HCT116 (cell line): ENCODE results near the gene CTSW.

Experiments used
- CEBPB ChIP-seq: IDR thresholded peaks from 2 replicates; pipeline ENCODE4 v1.6.1; 2012; ENCODE audit warnings: low read depth
- ELF1 ChIP-seq: IDR thresholded peaks from 2 replicates; pipeline ENCODE4 v1.6.1; 2012; ENCODE audit warnings: low read depth, borderline replicate concordance
- EZH2 ChIP-seq: fragments of 200-600 bp; sonication (generic); IDR thresholded peaks from 2 replicates; pipeline ENCODE4 v1.6.1; 2017; ENCODE audit warnings: antibody characterized with exemption, mixed run types
- EZH2phosphoT487 ChIP-seq: fragments of 200-600 bp; IDR thresholded peaks from 2 replicates; pipeline ENCODE4 v1.6.1; 2018; ENCODE audit warnings: antibody characterized with exemption, borderline replicate concordance
- JUND ChIP-seq: IDR thresholded peaks from 2 replicates; pipeline ENCODE4 v1.6.1; 2012
- MAX ChIP-seq: IDR thresholded peaks from 2 replicates; pipeline ENCODE4 v1.6.1; 2012
- POLR2A ChIP-seq: IDR thresholded peaks from 2 replicates; pipeline ENCODE4 v1.7.0; 2011; ENCODE audit warnings: borderline replicate concordance; ENCODE audit not compliant: insufficient read depth, insufficient read length; ENCODE audit errors: extremely low read depth
- REST ChIP-seq: IDR thresholded peaks from 2 replicates; pipeline ENCODE4 v1.6.1; 2012; ENCODE audit warnings: low read depth
- TCF7L2 ChIP-seq: IDR thresholded peaks from 2 replicates; pipeline ENCODE4 v1.7.0; 2011; ENCODE audit warnings: borderline replicate concordance, inconsistent platforms; ENCODE audit not compliant: insufficient read depth, insufficient read length; ENCODE audit errors: extremely low read depth
- YY1 ChIP-seq: IDR thresholded peaks from 2 replicates; pipeline ENCODE4 v1.6.1; 2011; ENCODE audit warnings: low read length, low read depth, moderate library complexity, mild to moderate bottlenecking; ENCODE audit not compliant: insufficient replicate concordance; ENCODE audit errors: extremely low read depth
- TF ChIP-seq, protein P1 (sequence below), 3 experiments: fragments of 200-600 bp in 1 of 3; sonication (generic) in 1 of 3; IDR thresholded peaks in 2 of 3; conservative IDR thresholded peaks in 1 of 3; 2 replicates each; pipeline ENCODE4 v1.5.1; 2012 to 2017; ENCODE audit warnings: low read depth in 2 of 3, low read length in 2 of 3, antibody characterized with exemption in 1 of 3, borderline replicate concordance in 1 of 3, control low read depth in 1 of 3, mild to moderate bottlenecking in 1 of 3, mixed read lengths in 1 of 3, mixed run types in 1 of 3, moderate library complexity in 1 of 3; ENCODE audit not compliant: insufficient read depth in 1 of 3
- TF ChIP-seq, protein P2 (sequence below): IDR thresholded peaks from 2 replicates; pipeline ENCODE4 v1.6.1; 2012

DNA sequence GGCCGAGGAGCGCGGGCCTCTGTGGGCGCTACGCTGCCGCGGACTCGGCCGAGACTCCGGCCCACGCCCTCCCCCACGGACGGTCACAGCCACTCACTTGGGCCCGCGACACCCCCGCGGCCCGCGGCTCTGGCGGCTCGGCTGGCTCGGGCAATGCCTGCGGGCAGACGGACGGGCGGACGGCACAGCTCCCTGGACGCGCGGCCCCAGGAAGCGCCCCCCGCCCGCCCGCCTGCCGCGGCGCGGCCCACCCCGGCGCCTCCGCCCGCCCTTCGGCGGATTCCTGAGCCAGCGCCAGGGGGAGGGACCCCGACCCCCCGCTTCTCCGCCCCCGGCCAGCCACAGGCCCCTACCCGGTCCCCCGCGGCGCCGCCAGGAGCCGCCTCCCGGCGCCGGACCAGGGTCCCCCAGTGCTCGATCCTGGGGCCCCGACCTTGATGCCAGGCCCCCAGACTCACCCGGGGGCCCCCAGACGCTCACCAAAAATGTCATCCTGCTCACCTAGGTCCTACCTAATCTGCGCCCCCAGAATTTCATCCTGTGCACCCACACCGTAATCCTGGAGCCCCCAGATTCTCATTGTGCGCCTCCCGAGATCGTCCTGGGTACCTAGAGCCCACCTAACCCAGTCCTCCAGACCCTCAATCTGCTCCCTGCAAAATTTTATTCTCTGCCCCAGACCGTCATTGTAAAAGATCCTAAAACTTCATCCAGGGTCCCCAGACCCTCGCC, 6.9 kb upstream of the CTSW start, which contains the start of gene EFEMP2:
- no peak for TF ChIP-seq JUND
- TF ChIP-seq, protein P1, sequence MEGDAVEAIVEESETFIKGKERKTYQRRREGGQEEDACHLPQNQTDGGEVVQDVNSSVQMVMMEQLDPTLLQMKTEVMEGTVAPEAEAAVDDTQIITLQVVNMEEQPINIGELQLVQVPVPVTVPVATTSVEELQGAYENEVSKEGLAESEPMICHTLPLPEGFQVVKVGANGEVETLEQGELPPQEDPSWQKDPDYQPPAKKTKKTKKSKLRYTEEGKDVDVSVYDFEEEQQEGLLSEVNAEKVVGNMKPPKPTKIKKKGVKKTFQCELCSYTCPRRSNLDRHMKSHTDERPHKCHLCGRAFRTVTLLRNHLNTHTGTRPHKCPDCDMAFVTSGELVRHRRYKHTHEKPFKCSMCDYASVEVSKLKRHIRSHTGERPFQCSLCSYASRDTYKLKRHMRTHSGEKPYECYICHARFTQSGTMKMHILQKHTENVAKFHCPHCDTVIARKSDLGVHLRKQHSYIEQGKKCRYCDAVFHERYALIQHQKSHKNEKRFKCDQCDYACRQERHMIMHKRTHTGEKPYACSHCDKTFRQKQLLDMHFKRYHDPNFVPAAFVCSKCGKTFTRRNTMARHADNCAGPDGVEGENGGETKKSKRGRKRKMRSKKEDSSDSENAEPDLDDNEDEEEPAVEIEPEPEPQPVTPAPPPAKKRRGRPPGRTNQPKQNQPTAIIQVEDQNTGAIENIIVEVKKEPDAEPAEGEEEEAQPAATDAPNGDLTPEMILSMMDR (IDR thresholded peaks at IDR 0.05 in 2 of 3, conservative IDR thresholded peaks at IDR 0.05 in 1 of 3; ENCODE audit: borderline replicate concordance in 1 of 3, insufficient read depth in 1 of 3, low read depth in 2 of 3, low read length in 2 of 3): no peak
- TF ChIP-seq REST: no peak
- TF ChIP-seq, protein P2, sequence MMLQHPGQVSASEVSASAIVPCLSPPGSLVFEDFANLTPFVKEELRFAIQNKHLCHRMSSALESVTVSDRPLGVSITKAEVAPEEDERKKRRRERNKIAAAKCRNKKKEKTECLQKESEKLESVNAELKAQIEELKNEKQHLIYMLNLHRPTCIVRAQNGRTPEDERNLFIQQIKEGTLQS: no peak
- no peak for TF ChIP-seq EZH2phosphoT487
- TF ChIP-seq POLR2A: no peak
- no peak for TF ChIP-seq YY1
- TF ChIP-seq CEBPB: no peak
- no peak for TF ChIP-seq EZH2
- no peak for TF ChIP-seq MAX
- TF ChIP-seq TCF7L2: no peak
- TF ChIP-seq ELF1: no peak
